ENCODE data around the gene LRRC49.

DNA sequence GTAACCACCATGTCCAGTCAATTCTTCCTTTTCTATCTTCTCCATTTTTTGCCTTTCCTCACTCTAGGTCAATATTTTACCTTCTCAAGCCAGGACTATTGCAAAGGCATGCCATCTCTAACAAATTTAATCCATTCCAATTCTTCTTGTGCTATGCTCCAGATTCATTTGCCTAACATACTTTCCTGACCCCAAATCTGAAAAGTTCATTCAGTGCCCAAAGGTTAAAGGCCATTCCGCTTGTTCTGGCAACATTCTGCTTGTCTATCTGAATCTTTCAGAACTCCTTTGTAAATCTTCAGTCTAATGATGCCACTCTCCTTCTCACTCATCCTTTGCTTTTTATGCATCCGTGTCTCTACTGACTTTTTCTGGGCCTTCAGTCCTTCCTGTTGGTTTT is 15.9 kb upstream of the LRRC49 start:
- TF ChIP-seq EZH2 (IDR thresholded peaks at IDR 0.05; ENCODE audit: borderline replicate concordance, low read length), result no peak
- TF ChIP-seq, protein P1, sequence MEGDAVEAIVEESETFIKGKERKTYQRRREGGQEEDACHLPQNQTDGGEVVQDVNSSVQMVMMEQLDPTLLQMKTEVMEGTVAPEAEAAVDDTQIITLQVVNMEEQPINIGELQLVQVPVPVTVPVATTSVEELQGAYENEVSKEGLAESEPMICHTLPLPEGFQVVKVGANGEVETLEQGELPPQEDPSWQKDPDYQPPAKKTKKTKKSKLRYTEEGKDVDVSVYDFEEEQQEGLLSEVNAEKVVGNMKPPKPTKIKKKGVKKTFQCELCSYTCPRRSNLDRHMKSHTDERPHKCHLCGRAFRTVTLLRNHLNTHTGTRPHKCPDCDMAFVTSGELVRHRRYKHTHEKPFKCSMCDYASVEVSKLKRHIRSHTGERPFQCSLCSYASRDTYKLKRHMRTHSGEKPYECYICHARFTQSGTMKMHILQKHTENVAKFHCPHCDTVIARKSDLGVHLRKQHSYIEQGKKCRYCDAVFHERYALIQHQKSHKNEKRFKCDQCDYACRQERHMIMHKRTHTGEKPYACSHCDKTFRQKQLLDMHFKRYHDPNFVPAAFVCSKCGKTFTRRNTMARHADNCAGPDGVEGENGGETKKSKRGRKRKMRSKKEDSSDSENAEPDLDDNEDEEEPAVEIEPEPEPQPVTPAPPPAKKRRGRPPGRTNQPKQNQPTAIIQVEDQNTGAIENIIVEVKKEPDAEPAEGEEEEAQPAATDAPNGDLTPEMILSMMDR (IDR thresholded peaks at IDR 0.05; ENCODE audit: low read length), result no peak

Measured in OCI-LY1 (cell line).